Measurements from ENCODE around the gene ATP1A4. TPM values are rescaled to one million over a fixed set of nuclear protein-coding genes. Genes with fewer than 3 reads are reported as not detected.

The ATP1A4 gene
- polyA plus RNA-seq, 3 donors from 2014 or later, result not detected

GRCh38 chr1:160179336-160179735 lies 27.9 kb downstream of the ATP1A4 start:
- H3K9me3 Mint-ChIP-seq, result no peaks in the 10 kb centered on the region
- H3K36me3 Mint-ChIP-seq, result no peaks in the 10 kb centered on the region
- H3K27ac Mint-ChIP-seq, result no peak overlapping the region
- no peak for DNase-seq
- H3K4me3 Mint-ChIP-seq, result no peak overlapping the region
- H3K4me1 Mint-ChIP-seq, result no peaks in the 10 kb centered on the region
- H3K27me3 Mint-ChIP-seq (ENCODE audit: low read depth in 3 of 3), result peaks cover 1 to 2% (median 2%) of the 10 kb centered on the region in 3 donors

DNA sequence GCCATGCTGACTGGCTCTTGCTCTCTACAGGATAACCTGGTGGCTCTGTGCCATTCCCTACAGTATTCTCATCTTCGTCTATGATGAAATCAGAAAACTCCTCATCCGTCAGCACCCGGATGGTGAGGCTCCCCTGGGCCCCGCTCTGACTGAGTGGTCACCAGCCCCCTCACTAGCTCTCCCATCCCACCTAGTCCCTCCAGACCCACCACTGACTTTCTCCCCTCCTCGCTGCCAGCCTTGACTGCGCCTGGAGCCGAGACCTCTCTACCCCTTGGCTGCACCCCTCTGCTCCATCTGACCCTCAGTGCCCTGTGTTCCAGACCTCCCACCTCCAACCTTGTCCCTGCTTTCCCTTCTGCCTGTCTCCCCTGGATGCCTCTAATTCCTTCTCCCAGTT lies 34.8 kb downstream of the ATP1A4 start:
- no peak for DNase-seq
- H3K36me3 Mint-ChIP-seq, result no peaks in the 10 kb centered on the region
- no peak overlapping the region for H3K4me3 Mint-ChIP-seq
- peaks cover 3 to 9% (median 4%) of the 10 kb centered on the region in 3 donors for H3K27me3 Mint-ChIP-seq (ENCODE audit: low read depth in 3 of 3)
- H3K4me1 Mint-ChIP-seq, result no peaks in the 10 kb centered on the region
- no peak overlapping the region for H3K27ac Mint-ChIP-seq
- H3K9me3 Mint-ChIP-seq, result no peaks in the 10 kb centered on the region

GRCh38 chr1:160186729-160187128 lies 35.3 kb downstream of the ATP1A4 start:
- Mint-ChIP-seq H3K27ac (no peak overlapping the region), H3K9me3 (no peaks in the 10 kb centered on the region), H3K36me3 (no peaks in the 10 kb centered on the region)

DNA sequence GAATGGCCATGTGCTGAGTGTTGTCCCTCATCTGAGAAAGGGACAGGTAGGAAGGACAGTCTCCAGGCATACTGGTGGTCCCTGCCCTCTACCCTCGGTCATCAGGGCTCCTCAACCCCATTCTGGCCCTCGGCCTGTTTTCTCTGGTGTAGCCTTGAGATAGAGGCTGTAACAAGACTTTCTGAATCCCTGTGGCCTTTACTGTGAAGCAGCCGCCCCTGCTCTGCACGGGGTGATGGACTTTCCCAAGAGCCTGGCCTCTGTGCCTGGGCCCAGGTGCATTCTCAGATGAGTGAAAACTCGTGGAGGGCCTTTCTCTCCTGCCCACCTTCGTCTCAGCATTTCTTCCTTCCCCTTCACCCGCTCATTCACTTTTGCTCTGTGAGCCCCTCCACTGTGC lies 36.0 kb downstream of the ATP1A4 start:
- Mint-ChIP-seq H3K4me3 (no peak overlapping the region), H3K27me3 (ENCODE audit: low read depth in 3 of 3) (peaks cover 3 to 9% (median 4%) of the 10 kb centered on the region in 3 donors), H3K4me1 (no peaks in the 10 kb centered on the region), H3K27ac (no peak overlapping the region), H3K36me3 (no peaks in the 10 kb centered on the region), H3K9me3 (no peaks in the 10 kb centered on the region)
- no peak for DNase-seq

More at GRCh38 chr1:160186729-160187128, 35.3 kb downstream of the ATP1A4 start:
- no peaks in the 10 kb centered on the region for H3K4me1 Mint-ChIP-seq
- H3K27me3 Mint-ChIP-seq (ENCODE audit: low read depth in 3 of 3), result peaks cover 3 to 9% (median 4%) of the 10 kb centered on the region in 3 donors
- H3K4me3 Mint-ChIP-seq, result no peak overlapping the region
- DNase-seq, result no peak

- Mint-ChIP-seq H3K27me3 (ENCODE audit: low read depth in 3 of 3) (peaks cover 3 to 9% (median 4%) of the 10 kb centered on the region in 3 donors), H3K4me3 (no peak overlapping the region)
Measured at GRCh38 chr1:160188341-160188740, 36.9 kb downstream of the ATP1A4 start.

DNA sequence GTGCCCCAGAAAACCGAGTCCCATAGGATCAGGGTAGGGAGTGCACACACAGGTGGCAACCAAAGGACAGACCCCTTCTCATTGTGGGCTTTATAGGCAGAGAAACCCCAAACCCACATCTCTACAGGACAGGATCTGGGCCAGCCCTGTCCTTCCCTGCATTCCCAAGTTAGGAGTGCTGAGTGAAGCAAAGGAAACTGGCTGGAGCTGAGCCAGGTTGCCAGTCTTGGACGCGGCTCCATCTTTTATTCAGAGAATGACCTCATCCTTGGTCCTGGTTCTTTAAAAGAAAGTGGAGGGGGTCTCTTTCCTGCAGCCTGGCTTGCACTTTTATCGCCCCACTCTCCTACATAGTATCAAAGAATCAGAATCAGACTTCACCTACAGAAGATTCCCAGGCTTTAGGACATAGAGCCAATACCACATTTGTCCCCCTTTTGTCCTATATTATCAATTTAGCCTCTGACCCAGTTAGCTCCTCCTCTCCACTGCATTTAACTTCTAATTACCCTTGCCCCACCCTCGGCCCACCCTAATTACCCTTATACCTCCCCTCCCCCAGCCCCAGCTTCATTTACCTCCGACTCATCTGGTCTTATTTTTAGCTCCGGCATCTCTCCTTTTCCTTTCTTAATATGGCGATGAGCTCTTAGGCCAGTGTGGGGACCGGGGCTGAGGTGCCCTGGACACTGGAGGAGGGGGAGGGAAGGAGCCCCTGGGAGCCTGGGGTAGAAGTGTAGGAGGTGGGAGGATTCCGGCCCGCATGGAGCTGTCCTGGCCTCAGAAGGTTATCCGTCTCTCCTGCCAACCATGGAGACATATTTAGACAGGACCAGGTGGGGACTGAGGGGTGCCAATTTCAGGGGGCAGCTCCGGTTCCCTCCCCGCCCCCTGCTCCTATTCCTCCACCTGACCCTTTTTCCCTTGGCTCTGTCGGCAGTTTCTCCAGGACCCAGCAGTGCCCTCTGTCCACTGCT lies 38.5 kb downstream of the ATP1A4 start, which contains the start of gene CASQ1:
Gene CASQ1 (plus strand): TSS at position 927 of the 977 bp plus-strand sequence. CDS start 177 bp downstream, outside the sequence.
- H3K27me3 Mint-ChIP-seq (ENCODE audit: low read depth in 3 of 3), result peaks cover 3 to 9% (median 4%) of the 10 kb centered on the region in 3 donors
- no peak within 1 kb of the TSS for H3K27ac Mint-ChIP-seq
- no peak for DNase-seq
- no peaks in the 10 kb centered on the region for H3K9me3 Mint-ChIP-seq
- H3K4me1 Mint-ChIP-seq, result no peaks in the 10 kb centered on the region
- no peak within 1 kb of the TSS for H3K4me3 Mint-ChIP-seq
- H3K36me3 Mint-ChIP-seq, result no peaks in the 10 kb centered on the region

More at GRCh38 chr1:160188341-160188740, 36.9 kb downstream of the ATP1A4 start:
- H3K36me3 Mint-ChIP-seq, result no peaks in the 10 kb centered on the region
- no peaks in the 10 kb centered on the region for H3K4me1 Mint-ChIP-seq
- H3K27ac Mint-ChIP-seq, result no peak overlapping the region
- H3K9me3 Mint-ChIP-seq, result no peaks in the 10 kb centered on the region
- no peak for DNase-seq

GRCh38 chr1:160191756-160192155 lies 40.4 kb downstream of the ATP1A4 start:
- H3K27me3 Mint-ChIP-seq (ENCODE audit: low read depth in 3 of 3), result peaks cover 0 to 3% (median 3%) of the 10 kb centered on the region in 3 donors
- DNase-seq, result no peak
- H3K27ac Mint-ChIP-seq, result no peak overlapping the region
- H3K4me3 Mint-ChIP-seq, result no peak overlapping the region
- no peaks in the 10 kb centered on the region for H3K36me3 Mint-ChIP-seq
- no peaks in the 10 kb centered on the region for H3K9me3 Mint-ChIP-seq
- no peaks in the 10 kb centered on the region for H3K4me1 Mint-ChIP-seq

- Mint-ChIP-seq H3K27ac (no peak overlapping the region), H3K4me1 (no peaks in the 10 kb centered on the region), H3K4me3 (no peak overlapping the region), H3K36me3 (no peaks in the 10 kb centered on the region), H3K27me3 (ENCODE audit: low read depth in 3 of 3) (peaks cover 0 to 3% (median 3%) of the 10 kb centered on the region in 3 donors), H3K9me3 (no peaks in the 10 kb centered on the region)
- DNase-seq, result no peak
Measured at GRCh38 chr1:160192234-160192633, 40.8 kb downstream of the ATP1A4 start.

DNA sequence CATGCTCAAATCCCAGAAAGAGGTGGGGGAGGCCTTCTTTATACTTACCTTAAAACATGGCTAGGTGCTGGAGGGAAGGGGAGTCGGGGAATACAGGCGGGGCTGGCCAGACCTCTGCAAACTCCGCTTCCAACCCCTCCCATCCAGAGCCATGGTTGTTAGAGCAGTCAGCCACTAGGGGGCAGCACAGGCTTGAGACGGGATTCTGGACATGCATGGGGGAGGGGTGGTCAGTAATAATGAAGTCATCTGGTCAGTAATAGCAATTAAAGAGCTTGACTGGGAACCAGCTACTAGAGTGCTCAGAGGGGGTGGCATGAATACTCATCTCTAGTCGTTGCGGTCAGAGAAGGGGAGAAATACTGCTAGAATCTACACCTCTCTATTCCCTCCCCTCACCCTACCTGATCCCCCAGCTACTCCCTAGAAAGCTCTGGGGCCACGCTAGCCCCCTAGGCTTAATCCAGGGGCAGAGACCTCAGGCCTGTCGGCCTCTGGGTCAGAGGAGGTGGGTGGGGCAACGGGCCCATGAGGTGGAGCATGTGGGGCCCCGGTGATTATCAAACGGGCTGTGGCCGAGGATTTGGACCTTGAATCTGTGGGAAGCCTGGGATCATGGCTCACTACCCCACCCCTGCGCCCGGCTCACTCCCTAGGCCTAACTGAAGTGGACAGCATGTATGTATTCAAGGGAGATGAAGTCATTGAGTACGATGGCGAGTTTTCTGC lies 41.9 kb downstream of the ATP1A4 start:
- H3K4me1 Mint-ChIP-seq, result no peaks in the 10 kb centered on the region
- no peaks in the 10 kb centered on the region for H3K36me3 Mint-ChIP-seq
- H3K27me3 Mint-ChIP-seq (ENCODE audit: low read depth in 3 of 3), result peaks cover 0 to 5% (median 3%) of the 10 kb centered on the region in 3 donors

DNA sequence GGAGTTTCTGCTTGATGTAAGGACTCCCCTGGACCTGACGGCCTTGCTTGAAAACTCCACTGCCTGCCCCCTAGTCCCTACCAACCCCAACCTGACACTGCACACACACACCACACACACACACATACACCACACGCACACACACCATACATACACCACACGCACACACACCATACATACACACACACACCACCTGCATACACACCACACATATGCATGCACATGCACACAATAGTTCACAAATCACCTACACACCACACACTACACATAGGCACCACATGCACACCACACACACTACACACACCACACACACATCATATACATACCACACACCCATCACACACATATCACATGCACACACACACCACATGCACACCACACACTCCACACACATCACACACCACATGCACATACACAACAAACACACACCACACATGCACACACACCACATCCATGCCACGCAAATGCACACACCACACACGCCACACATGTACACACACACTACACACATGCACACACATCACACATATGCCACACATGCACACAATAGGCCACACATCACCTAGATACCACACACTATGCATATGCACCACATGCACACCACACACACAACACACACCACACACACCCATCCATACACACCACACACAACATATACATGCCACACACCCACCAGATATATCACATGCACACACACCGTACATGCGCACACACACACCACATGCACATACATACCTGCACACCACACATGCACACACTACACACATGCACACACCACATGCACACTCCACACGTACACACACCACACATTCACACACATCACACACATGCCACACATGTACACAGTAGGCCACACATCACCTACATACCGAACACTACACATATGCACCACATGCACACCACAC lies 42.7 kb downstream of the ATP1A4 start:
- Mint-ChIP-seq H3K36me3 (no peaks in the 10 kb centered on the region), H3K27ac (no peak overlapping the region), H3K4me3 (no peak overlapping the region), H3K9me3 (no peaks in the 10 kb centered on the region), H3K27me3 (ENCODE audit: low read depth in 3 of 3) (peaks cover 0 to 5% (median 3%) of the 10 kb centered on the region in 3 donors), H3K4me1 (no peaks in the 10 kb centered on the region)
- DNase-seq, result no peak

More for the DNA sequence above, 41.9 kb downstream of the ATP1A4 start:
- H3K27ac Mint-ChIP-seq, result no peak overlapping the region
- peak; percentile 71 to 75 (median 74) for DNase-seq
- H3K4me3 Mint-ChIP-seq, result no peak overlapping the region
- H3K9me3 Mint-ChIP-seq, result no peaks in the 10 kb centered on the region

DNA sequence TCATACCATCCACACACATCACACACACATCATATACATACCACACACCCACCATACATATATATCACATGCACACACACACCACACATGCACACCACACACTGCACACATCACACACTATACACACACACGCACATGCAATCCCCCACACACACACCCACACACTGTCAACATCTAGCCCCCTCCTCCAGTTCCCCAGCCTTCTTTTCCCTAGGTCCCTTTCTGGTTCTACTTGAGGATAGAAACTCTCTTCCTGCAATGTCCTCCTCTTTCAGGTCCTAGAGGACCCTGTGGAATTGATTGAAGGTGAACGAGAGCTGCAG lies 43.3 kb downstream of the ATP1A4 start:
- H3K4me1 Mint-ChIP-seq, result no peaks in the 10 kb centered on the region
- H3K27ac Mint-ChIP-seq, result no peak overlapping the region
- no peaks in the 10 kb centered on the region for H3K36me3 Mint-ChIP-seq
- DNase-seq, result no peak
- H3K4me3 Mint-ChIP-seq, result no peak overlapping the region
- H3K9me3 Mint-ChIP-seq, result no peaks in the 10 kb centered on the region
- peaks cover 0 to 3% (median 2%) of the 10 kb centered on the region in 3 donors for H3K27me3 Mint-ChIP-seq (ENCODE audit: low read depth in 3 of 3)

DNA sequence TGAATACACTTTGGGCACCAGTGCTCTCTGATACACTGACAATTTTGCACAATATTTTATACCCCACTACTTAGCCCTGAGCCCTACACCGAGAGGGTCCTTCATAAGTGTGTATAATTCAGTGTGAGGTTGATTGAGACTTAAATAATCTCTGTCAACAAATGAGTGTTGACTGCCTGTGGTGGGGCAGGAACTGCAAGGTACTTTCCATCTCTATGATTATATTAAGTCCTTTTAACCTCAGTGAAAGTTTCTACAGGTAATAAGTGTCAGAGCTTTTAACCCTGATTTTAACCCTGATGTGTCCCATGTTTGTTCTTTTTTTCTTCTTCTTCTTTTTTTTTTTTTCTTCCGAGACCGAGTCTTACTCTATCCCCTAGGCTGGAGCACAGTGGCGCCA lies 44.7 kb downstream of the ATP1A4 start:
- Mint-ChIP-seq H3K36me3 (no peaks in the 10 kb centered on the region), H3K4me3 (no peak overlapping the region), H3K4me1 (no peaks in the 10 kb centered on the region), H3K9me3 (no peaks in the 10 kb centered on the region), H3K27ac (no peak overlapping the region), H3K27me3 (ENCODE audit: low read depth in 3 of 3) (peaks cover 0 to 2% (median 0%) of the 10 kb centered on the region in 3 donors)
- DNase-seq, result no peak

DNA sequence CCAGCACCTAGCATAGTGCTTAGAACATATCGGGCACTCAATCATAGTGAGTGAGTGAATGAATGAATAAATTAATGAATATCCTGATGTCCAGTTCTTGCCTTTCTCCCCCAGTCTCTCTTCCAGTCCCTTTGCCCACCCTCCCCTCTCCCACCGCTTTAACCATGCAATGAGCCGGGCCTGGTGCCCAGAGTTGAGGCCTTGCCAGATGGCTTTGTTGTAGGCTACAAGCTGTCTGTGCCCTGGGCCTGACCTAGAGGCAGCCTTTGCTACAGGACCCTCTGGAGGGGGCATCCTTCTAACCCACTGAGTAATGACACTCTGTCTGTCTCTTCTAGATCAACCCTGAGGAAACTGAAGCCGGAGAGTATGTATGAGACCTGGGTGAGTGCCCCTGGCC lies 45.8 kb downstream of the ATP1A4 start:
- Mint-ChIP-seq H3K4me3 (no peak overlapping the region), H3K27ac (no peak overlapping the region), H3K36me3 (no peaks in the 10 kb centered on the region)

More for the DNA sequence above, 45.8 kb downstream of the ATP1A4 start:
- no peak for DNase-seq
- peaks cover 0 to 2% (median 0%) of the 10 kb centered on the region in 3 donors for H3K27me3 Mint-ChIP-seq (ENCODE audit: low read depth in 3 of 3)
- no peaks in the 10 kb centered on the region for H3K9me3 Mint-ChIP-seq
- H3K4me1 Mint-ChIP-seq, result no peaks in the 10 kb centered on the region
